Measurements from ENCODE around the gene MPND. TPM values are rescaled to one million over a fixed set of nuclear protein-coding genes. Genes with fewer than 3 reads are reported as not detected.

Gene MPND
- total RNA-seq, 6 experiments from 2014 or later: 6.4 to 21.7 (median 19.6) TPM

DNA sequence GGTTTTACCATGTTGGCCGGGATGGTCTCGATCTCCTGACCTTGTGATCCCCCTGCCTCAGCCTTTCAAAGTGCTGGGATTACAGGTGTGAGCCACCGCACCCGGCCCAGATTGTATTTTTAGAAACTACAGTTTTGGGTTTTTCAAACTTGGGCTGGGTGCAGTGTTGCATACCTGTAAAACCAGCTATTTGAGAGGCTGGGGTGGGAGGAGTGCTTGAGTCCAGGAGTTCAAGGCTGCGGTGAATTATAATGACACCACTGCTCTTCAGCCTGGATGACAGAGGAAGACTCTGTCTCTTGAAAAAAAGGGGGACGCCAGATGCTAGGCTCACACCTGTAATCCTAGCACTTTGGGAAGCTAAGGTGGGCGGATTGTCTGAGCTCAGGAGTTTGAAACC, 63.3 kb downstream of the MPND start:
- DNase-seq (no peak), ATAC-seq (no peak)
- Histone ChIP-seq H3K9me3 (no peaks in the 10 kb centered on the region), H3K27ac (no peak overlapping the region), H3K4me3 (no peak overlapping the region), H3K36me3 (no peaks in the 10 kb centered on the region), H3K4me1 (peaks cover 0 to 8% (median 0%) of the 10 kb centered on the region in 4 donors), H3K27me3 (no peaks in the 10 kb centered on the region)
- 80% methylated on average over 3 of the region's 7 CpGs for WGBS (ENCODE audit: insufficient coverage, low coverage, low lambda C conversion rate, missing lambda C conversion rate)
- intact Hi-C loops (cut with DNase I): loop anchor here in 1 of 2 donors (10.0 kb wide), 1 partner anchor 48 kb away; the partner anchor contains the start of gene UBXN6
- TF ChIP-seq POLR2A (IDR thresholded peaks at IDR 0.05): no peak
- TF ChIP-seq, protein P1, sequence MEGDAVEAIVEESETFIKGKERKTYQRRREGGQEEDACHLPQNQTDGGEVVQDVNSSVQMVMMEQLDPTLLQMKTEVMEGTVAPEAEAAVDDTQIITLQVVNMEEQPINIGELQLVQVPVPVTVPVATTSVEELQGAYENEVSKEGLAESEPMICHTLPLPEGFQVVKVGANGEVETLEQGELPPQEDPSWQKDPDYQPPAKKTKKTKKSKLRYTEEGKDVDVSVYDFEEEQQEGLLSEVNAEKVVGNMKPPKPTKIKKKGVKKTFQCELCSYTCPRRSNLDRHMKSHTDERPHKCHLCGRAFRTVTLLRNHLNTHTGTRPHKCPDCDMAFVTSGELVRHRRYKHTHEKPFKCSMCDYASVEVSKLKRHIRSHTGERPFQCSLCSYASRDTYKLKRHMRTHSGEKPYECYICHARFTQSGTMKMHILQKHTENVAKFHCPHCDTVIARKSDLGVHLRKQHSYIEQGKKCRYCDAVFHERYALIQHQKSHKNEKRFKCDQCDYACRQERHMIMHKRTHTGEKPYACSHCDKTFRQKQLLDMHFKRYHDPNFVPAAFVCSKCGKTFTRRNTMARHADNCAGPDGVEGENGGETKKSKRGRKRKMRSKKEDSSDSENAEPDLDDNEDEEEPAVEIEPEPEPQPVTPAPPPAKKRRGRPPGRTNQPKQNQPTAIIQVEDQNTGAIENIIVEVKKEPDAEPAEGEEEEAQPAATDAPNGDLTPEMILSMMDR (IDR thresholded peaks at IDR 0.05): no peak

DNA sequence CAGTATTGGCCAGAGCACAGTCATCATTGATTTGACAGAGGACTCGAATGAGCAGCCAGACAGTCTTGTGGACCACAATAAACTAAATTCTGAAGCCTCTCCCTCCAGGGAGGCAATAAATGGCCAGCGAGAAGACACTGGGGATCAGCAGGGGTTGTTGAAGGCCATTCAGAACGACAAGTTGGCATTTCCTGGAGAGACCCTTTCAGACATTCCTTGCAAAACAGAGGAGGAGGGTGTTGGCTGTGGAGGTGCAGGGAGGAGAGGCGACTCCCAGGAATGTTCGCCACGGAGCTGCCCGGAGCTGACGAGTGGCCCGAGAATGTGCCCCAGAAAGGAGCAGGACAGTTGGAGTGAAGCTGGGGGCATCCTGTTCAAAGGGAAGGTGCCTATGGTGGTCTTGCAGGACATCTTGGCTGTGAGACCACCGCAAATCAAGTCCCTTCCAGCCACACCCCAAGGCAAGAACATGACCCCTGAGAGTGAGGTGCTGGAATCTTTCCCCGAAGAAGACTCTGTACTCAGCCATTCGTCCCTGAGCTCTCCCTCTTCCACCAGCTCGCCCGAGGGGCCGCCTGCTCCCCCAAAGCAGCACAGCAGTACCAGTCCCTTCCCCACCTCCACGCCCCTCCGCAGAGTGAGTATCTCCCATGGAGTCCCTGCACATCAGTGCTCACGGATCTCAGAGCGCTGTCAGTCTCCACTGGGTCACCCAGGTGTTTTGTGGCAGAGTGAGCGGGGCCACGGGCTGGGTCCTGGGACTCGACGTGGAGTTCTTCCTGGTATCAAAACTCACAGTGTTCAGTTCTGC, 66.0 kb downstream of the MPND start:
- H3K36me3 ChIP-seq: no peaks in the 10 kb centered on the region
- 90% methylated on average over 2 of the region's 23 CpGs for WGBS (ENCODE audit: insufficient coverage, low coverage, low lambda C conversion rate, missing lambda C conversion rate)
- H3K4me1 ChIP-seq: no peaks in the 10 kb centered on the region
- intact Hi-C loops (cut with DNase I): loop anchor here in 1 of 2 donors (10.0 kb wide), 1 partner anchor 45 kb away; the partner anchor contains the start of gene UBXN6
- no peaks in the 10 kb centered on the region for H3K27me3 ChIP-seq
- TF ChIP-seq, protein P1 (IDR thresholded peaks at IDR 0.05): no peak
- TF ChIP-seq POLR2A (IDR thresholded peaks at IDR 0.05): no peak
- no peak for ATAC-seq
- no peak overlapping the region for H3K4me3 ChIP-seq
- no peak overlapping the region for H3K27ac ChIP-seq
- no peaks in the 10 kb centered on the region for H3K9me3 ChIP-seq
- DNase-seq: no peak

Other genes starting within 250 kb of the MPND start
- 10 to 100 TPM; 50.2 to 75.7 (median 59.8) TPM for gene MAP2K2, start 219.4 kb upstream of the MPND start, total RNA-seq
- 100 to 1,000 TPM in 4 of 6 experiments, 10 to 100 TPM in 2; 50.5 to 368 (median 199) TPM for gene CREB3L3, start 189.9 kb upstream of the MPND start, total RNA-seq
- 10 to 100 TPM in 3 of 6 experiments, 1 to 10 TPM in 3; 7.9 to 21.6 (median 10.0) TPM for gene SIRT6, start 161.0 kb upstream of the MPND start, total RNA-seq
- 1 to 10 TPM; 1.2 to 4.8 (median 2.7) TPM for gene ANKRD24, start 160.9 kb upstream of the MPND start, total RNA-seq
- gene EBI3, start 114.0 kb upstream of the MPND start, total RNA-seq: 1 to 10 TPM in 5 of 6 experiments, under 1 TPM in 1; 0.73 to 4.1 (median 2.0) TPM
- 10 to 100 TPM in 1 of 6 experiments, 1 to 10 TPM in 5; 6.4 to 14.1 (median 8.9) TPM for gene YJU2, start 96.5 kb upstream of the MPND start, total RNA-seq
- 1 to 10 TPM; 1.7 to 9.7 (median 6.4) TPM for gene SHD, start 64.3 kb upstream of the MPND start, total RNA-seq
- gene TMIGD2, start 41.2 kb upstream of the MPND start, total RNA-seq: under 1 TPM in 2 of 6 experiments, not detected in 4; 0.24 to 0.32 TPM
- 1 to 10 TPM in 1 of 6 experiments, under 1 TPM in 3, not detected in 2; 0.19 to 2.2 (median 0.52) TPM for gene FSD1, start 39.0 kb upstream of the MPND start, total RNA-seq
- gene STAP2, start 4.7 kb upstream of the MPND start, total RNA-seq: 10 to 100 TPM; 21.4 to 51.5 (median 43.0) TPM
- 10 to 100 TPM; 22.6 to 47.7 (median 25.2) TPM for gene SH3GL1, start 57.0 kb downstream of the MPND start, total RNA-seq
- 1 to 10 TPM; 3.1 to 9.2 (median 3.5) TPM for gene CHAF1A, start 59.1 kb downstream of the MPND start, total RNA-seq
- gene UBXN6, start 114.2 kb downstream of the MPND start, total RNA-seq: 10 to 100 TPM; 47.2 to 79.1 (median 58.8) TPM
- gene HDGFL2, start 128.7 kb downstream of the MPND start, total RNA-seq: 10 to 100 TPM in 5 of 6 experiments, 1 to 10 TPM in 1; 8.4 to 16.3 (median 14.0) TPM
- gene PLIN4, start 174.9 kb downstream of the MPND start, total RNA-seq: 10 to 100 TPM; 28.4 to 51.2 (median 39.3) TPM
- gene PLIN5, start 191.7 kb downstream of the MPND start, total RNA-seq: 100 to 1,000 TPM in 4 of 6 experiments, 10 to 100 TPM in 2; 35.0 to 149 (median 117) TPM
- gene LRG1, start 196.5 kb downstream of the MPND start, total RNA-seq: 1,000 to 10,000 TPM in 2 of 6 experiments, 100 to 1,000 TPM in 4; 331 to 1,334 (median 524) TPM
- gene SEMA6B, start 216.1 kb downstream of the MPND start, total RNA-seq: 1 to 10 TPM; 1.0 to 6.5 (median 2.3) TPM